GM23338 (cell line): ENCODE results near the gene PEPD. TPM values are rescaled to one million over a fixed set of nuclear protein-coding genes. Genes with fewer than 3 reads are reported as not detected.
A peak's percentile ranks its signal among the peaks of the same experiment; 100 is the strongest.

Experiments
- ATAC-seq: fragments of 200-7000 bp; cut with Tn5 transposase; 3 replicates; pipeline ENCODE4 v1.9.1; 2020
- DNase-seq: peaks from one replicate; pipeline ENCODE4 v3.0.0-alpha.2; 2015; ENCODE audit warnings: low spot score
- H2AFZ ChIP-seq: fragments of 200-600 bp; sonication (generic); 2 replicates; pipeline ENCODE4 v1.8.0; 2016; ENCODE audit warnings: antibody characterized with exemption, mild to moderate bottlenecking, moderate library complexity
- H3F3A ChIP-seq: fragments of 200-600 bp; sonication (generic); replicated peaks from 2 replicates; pipeline ENCODE4 v1.8.0; 2017; ENCODE audit warnings: antibody characterized with exemption, mixed run types, low read depth
- H3K27ac ChIP-seq: fragments of 200-600 bp; sonication (generic); 2 replicates; pipeline ENCODE4 v1.6.1; 2016; ENCODE audit warnings: low read depth
- H3K27me3 ChIP-seq: fragments of 200-600 bp; sonication (generic); 2 replicates; pipeline ENCODE4 v1.8.0; 2016; ENCODE audit warnings: mild to moderate bottlenecking, mixed run types, moderate library complexity; ENCODE audit not compliant: insufficient read depth
- H3K36me3 ChIP-seq: fragments of 200-600 bp; sonication (generic); 2 replicates; pipeline ENCODE4 v1.8.0; 2016; ENCODE audit warnings: mild to moderate bottlenecking; ENCODE audit not compliant: insufficient read depth
- H3K4me1 ChIP-seq: fragments of 200-600 bp; sonication (generic); 2 replicates; pipeline ENCODE4 v1.8.0; 2016; ENCODE audit warnings: mild to moderate bottlenecking, moderate library complexity; ENCODE audit not compliant: insufficient read depth
- H3K4me2 ChIP-seq: fragments of 200-600 bp; sonication (generic); 2 replicates; pipeline ENCODE4 v1.7.1; 2017; ENCODE audit warnings: mixed run types
- H3K4me3 ChIP-seq: fragments of 200-600 bp; sonication (generic); 2 replicates; pipeline ENCODE4 v1.6.1; 2016; ENCODE audit warnings: mixed run types
- H3K79me2 ChIP-seq: fragments of 200-600 bp; sonication (generic); replicated peaks from 2 replicates; pipeline ENCODE4 v1.8.0; 2017; ENCODE audit warnings: mild to moderate bottlenecking; ENCODE audit not compliant: insufficient read depth
- H3K9me2 ChIP-seq: fragments of 200-600 bp; sonication (generic); 2 replicates; pipeline ENCODE4 v1.8.0; 2017; ENCODE audit not compliant: insufficient read depth
- H4K20me1 ChIP-seq: fragments of 200-600 bp; sonication (generic); replicated peaks from 2 replicates; pipeline ENCODE4 v1.8.0; 2017; ENCODE audit warnings: mild to moderate bottlenecking; ENCODE audit not compliant: insufficient read depth
- H3K27ac Mint-ChIP-seq: 2 replicates; pipeline ENCODE4 v1.8.0; 2020; ENCODE audit warnings: inconsistent platforms, mild to moderate bottlenecking, moderate library complexity, mixed read lengths
- H3K27me3 Mint-ChIP-seq: 3 replicates; pipeline ENCODE4 v1.8.0; 2022; ENCODE audit warnings: low read depth, mild to moderate bottlenecking, moderate library complexity, mixed read lengths, inconsistent platforms; ENCODE audit not compliant: insufficient read depth, poor library complexity
- H3K36me3 Mint-ChIP-seq: 3 replicates; pipeline ENCODE4 v1.8.0; 2021; ENCODE audit warnings: low read depth, mild to moderate bottlenecking, inconsistent platforms, moderate library complexity, mixed read lengths
- H3K4me1 Mint-ChIP-seq: 3 replicates; pipeline ENCODE4 v1.8.0; 2020; ENCODE audit warnings: mild to moderate bottlenecking, inconsistent platforms, mixed read lengths
- H3K4me3 Mint-ChIP-seq: 3 replicates; pipeline ENCODE4 v1.8.0; 2021; ENCODE audit warnings: moderate library complexity, mild to moderate bottlenecking, inconsistent platforms, mixed read lengths
- H3K9me3 Mint-ChIP-seq: 3 replicates; pipeline ENCODE4 v1.8.0; 2020; ENCODE audit warnings: moderate library complexity, mild to moderate bottlenecking, inconsistent platforms, mixed read lengths
- CREB1 ChIP-seq: fragments of 250-450 bp; sonication (Bioruptor Pico); IDR thresholded peaks from 2 replicates; pipeline ENCODE4 v1.5.0; 2020; ENCODE audit warnings: low read depth, mild to moderate bottlenecking, moderate library complexity
- ETS1 ChIP-seq: IDR thresholded peaks from 2 replicates; pipeline ENCODE4 v1.6.1; 2016; ENCODE audit warnings: antibody characterized with exemption
- NANOG ChIP-seq: IDR thresholded peaks from 2 replicates; pipeline ENCODE4 v1.6.1; 2016; ENCODE audit warnings: antibody characterized with exemption, borderline replicate concordance
- POLR2AphosphoS5 ChIP-seq: IDR thresholded peaks from 2 replicates; pipeline ENCODE4 v1.6.1; 2016; ENCODE audit warnings: antibody characterized with exemption, low read depth
- STAT1 ChIP-seq: IDR thresholded peaks from one replicate; pipeline ENCODE4 v1.6.1; 2016; ENCODE audit warnings: antibody characterized with exemption; ENCODE audit not compliant: unreplicated experiment
- ZNF114 ChIP-seq: fragments of 250-450 bp; sonication (Bioruptor Pico); IDR thresholded peaks from 2 replicates; pipeline ENCODE4 v1.5.0; 2020; ENCODE audit warnings: mild to moderate bottlenecking, moderate library complexity
- ZNF331 ChIP-seq: fragments of 250-450 bp; sonication (Bioruptor Pico); IDR thresholded peaks from 2 replicates; pipeline ENCODE4 v1.5.0; 2020; ENCODE audit warnings: low read depth, mild to moderate bottlenecking, moderate library complexity
- ZNF462 ChIP-seq: fragments of 250-450 bp; sonication (Bioruptor Pico); IDR thresholded peaks from 2 replicates; pipeline ENCODE4 v1.5.0; 2020; ENCODE audit warnings: mild to moderate bottlenecking, moderate library complexity
- polyA plus RNA-seq: library from polyadenylated mRNA; unstranded; fragments of >200 nt; fragmentation: Nextera tagmentation; extraction: Ambion mirVana; gene quantifications from 2 replicates; pipeline ENCODE4 v1.2.1, GENCODE V29; 2016
- total RNA-seq: library from RNA; depleted of rRNA; stranded (reverse); fragments of >200 nt; shearing (Covaris generic); gene quantifications from 2 replicates; pipeline ENCODE4 v1.2.3, GENCODE V29; 2014

The PEPD gene
- total and polyA plus RNA-seq, 2 experiments from 2014 or later: 81.7 to 89.2 TPM

- no peak for TF ChIP-seq ZNF462 (CRISPR knock-in tag)
- TF ChIP-seq POLR2AphosphoS5: no peak
- no peak for TF ChIP-seq STAT1
- TF ChIP-seq CREB1 (CRISPR knock-in tag): no peak
Measured at GRCh38 chr19:33375837-33376159, 145.8 kb downstream of the PEPD start (continued).

GRCh38 chr19:33375156-33375836 is 146.3 kb downstream of the PEPD start:
- no peaks in the 10 kb centered on the region; the same call in 1 of the 2 replicates for H3K27me3 ChIP-seq
- no peaks in the 10 kb centered on the region for H3K9me2 ChIP-seq
- H3K4me1 ChIP-seq: peaks cover 43% of the 10 kb centered on the region
- peak overlapping the region; percentile 85 for H3K4me3 ChIP-seq
- H2AFZ ChIP-seq: no peak overlapping the region
- no peaks in the 10 kb centered on the region for H3K36me3 ChIP-seq
- peaks cover 8% of the 10 kb centered on the region for H3F3A ChIP-seq
- H3K4me1 Mint-ChIP-seq: peaks cover 51% of the 10 kb centered on the region
- peaks cover 5% of the 10 kb centered on the region for H3K27me3 Mint-ChIP-seq
- H3K36me3 Mint-ChIP-seq: peaks cover 19% of the 10 kb centered on the region
- peaks cover 63% of the 10 kb centered on the region for H3K79me2 ChIP-seq
- peak overlapping the region; percentile 93 for H3K4me2 ChIP-seq
- DNase-seq: no peak
- H3K27ac ChIP-seq: no peak overlapping the region
- peaks cover 61% of the 10 kb centered on the region for H4K20me1 ChIP-seq
- peak overlapping the region; percentile 90 for H3K4me3 Mint-ChIP-seq
- no peak for ATAC-seq
- no peak overlapping the region for H3K27ac Mint-ChIP-seq
- H3K9me3 Mint-ChIP-seq: no peaks in the 10 kb centered on the region
- TF ChIP-seq NANOG (no peak), ZNF114 (no peak), ZNF331 (CRISPR knock-in tag) (no peak), STAT1 (no peak), CREB1 (CRISPR knock-in tag) (no peak), ETS1 (no peak), ZNF462 (CRISPR knock-in tag) (no peak), POLR2AphosphoS5 (no peak)
